Neural cell (in vitro differentiated cells): Measurements from ENCODE around the gene CAPN6. TPM values are rescaled to one million over a fixed set of nuclear protein-coding genes. Genes with fewer than 3 reads are reported as not detected.

Experiments used
- H2AFZ ChIP-seq: fragments of 200-600, 300-800 bp; sonication (generic), shearing (Covaris generic); 2 replicates; pipeline ENCODE4 v1.6.0; 2014; ENCODE audit warnings: low read depth, mild to moderate bottlenecking, antibody characterized with exemption, low read length, moderate library complexity
- H3F3A ChIP-seq: fragments of 200-600 bp; shearing (Covaris generic); 2 replicates; pipeline ENCODE4 v1.6.1; 2016; ENCODE audit warnings: mild to moderate bottlenecking, moderate library complexity, mixed read lengths, antibody characterized with exemption, low read length; ENCODE audit not compliant: insufficient read depth, poor library complexity, severe bottlenecking
- H3K27ac ChIP-seq: fragments of 200-600, 300-800 bp; sonication (generic), shearing (Covaris generic); 2 replicates; pipeline ENCODE4 v1.5.1; 2014; ENCODE audit warnings: mild to moderate bottlenecking, low read length, moderate library complexity
- H3K27me3 ChIP-seq: fragments of 300-800, 200-600 bp; sonication (generic), shearing (Covaris generic); 2 replicates; pipeline ENCODE4 v1.6.0; 2014; ENCODE audit warnings: mild to moderate bottlenecking, low read depth, low read length, moderate library complexity; ENCODE audit not compliant: insufficient read depth
- H3K36me3 ChIP-seq: fragments of 300-800, 200-600 bp; sonication (generic), shearing (Covaris generic); 2 replicates; pipeline ENCODE4 v1.5.1; 2014; ENCODE audit warnings: mild to moderate bottlenecking, antibody characterized with exemption, low read length, moderate library complexity; ENCODE audit not compliant: insufficient read depth
- H3K4me2 ChIP-seq: fragments of 300-800, 200-600 bp; sonication (generic), shearing (Covaris generic); 2 replicates; pipeline ENCODE4 v1.6.0; 2014; ENCODE audit warnings: mild to moderate bottlenecking, low read length
- H3K4me3 ChIP-seq: fragments of 300-800, 200-600 bp; sonication (generic), shearing (Covaris generic); 2 replicates; pipeline ENCODE4 v1.5.1; 2014; ENCODE audit warnings: mild to moderate bottlenecking, low read length, moderate library complexity
- H3K79me2 ChIP-seq: fragments of 200-600 bp; shearing (Covaris generic); replicated peaks from 2 replicates; pipeline ENCODE4 v1.6.0; 2014; ENCODE audit warnings: mild to moderate bottlenecking, low read length, moderate library complexity; ENCODE audit not compliant: insufficient read depth
- H3K9ac ChIP-seq: fragments of 300-800, 200-600 bp; sonication (generic), shearing (Covaris generic); 2 replicates; pipeline ENCODE4 v1.6.1; 2016; ENCODE audit warnings: mild to moderate bottlenecking, low read length, mixed read lengths
- H3K9me2 ChIP-seq: fragments of 200-600 bp; shearing (Covaris generic); 2 replicates; pipeline ENCODE4 v1.6.1; 2016; ENCODE audit warnings: mild to moderate bottlenecking, low read length, mixed read lengths; ENCODE audit not compliant: insufficient read depth
- H3K9me3 ChIP-seq: fragments of 200-600, 300-800 bp; sonication (generic), shearing (Covaris generic); 2 replicates; pipeline ENCODE4 v1.6.1; 2016; ENCODE audit warnings: mild to moderate bottlenecking, mixed run types, low read length, moderate library complexity, mixed read lengths
- H4K20me1 ChIP-seq: fragments of 200-600 bp; shearing (Covaris generic); 2 replicates; pipeline ENCODE4 v1.6.1; 2016; ENCODE audit warnings: mild to moderate bottlenecking, mixed run types; ENCODE audit not compliant: insufficient read depth
- CTCF ChIP-seq: fragments of 450-650 bp; IDR thresholded peaks from 2 replicates; pipeline ENCODE4 v1.5.1; 2014; ENCODE audit warnings: antibody characterized with exemption, mild to moderate bottlenecking, moderate library complexity; ENCODE audit not compliant: poor library complexity, severe bottlenecking
- EP300 ChIP-seq: fragments of 450-650 bp; conservative IDR thresholded peaks from 2 replicates; pipeline ENCODE4 v1.6.1; 2014; ENCODE audit warnings: antibody characterized with exemption, mild to moderate bottlenecking, moderate library complexity; ENCODE audit not compliant: poor library complexity, severe bottlenecking
- EZH2 ChIP-seq: fragments of 200-600, 300-800 bp; shearing (Covaris generic), sonication (generic); IDR thresholded peaks from 2 replicates; pipeline ENCODE4 v1.6.1; 2014; ENCODE audit warnings: antibody characterized with exemption, low read length, borderline replicate concordance, mild to moderate bottlenecking; ENCODE audit not compliant: insufficient read depth, poor library complexity, severe bottlenecking
- MXI1 ChIP-seq: fragments of 450-650 bp; conservative IDR thresholded peaks from 2 replicates; pipeline ENCODE4 v1.6.1; 2014; ENCODE audit warnings: antibody characterized with exemption, mild to moderate bottlenecking; ENCODE audit not compliant: poor library complexity, severe bottlenecking
- POLR2AphosphoS5 ChIP-seq: IDR thresholded peaks from 2 replicates; pipeline ENCODE4 v1.6.1; 2012
- REST ChIP-seq: IDR thresholded peaks from 2 replicates; pipeline ENCODE4 v1.6.1; 2012; ENCODE audit warnings: borderline replicate concordance
- SMC3 ChIP-seq: fragments of 450-650 bp; conservative IDR thresholded peaks from 2 replicates; pipeline ENCODE4 v1.6.1; 2014; ENCODE audit warnings: antibody characterized with exemption, mild to moderate bottlenecking, moderate library complexity; ENCODE audit not compliant: poor library complexity
- TAF1 ChIP-seq: IDR thresholded peaks from 2 replicates; pipeline ENCODE4 v1.6.1; 2012; ENCODE audit warnings: low read depth
- polyA plus RNA-seq: library from polyadenylated mRNA; depleted of rRNA; stranded (reverse); fragments of >200 nt; gene quantifications from 2 replicates; pipeline ENCODE4 v1.2.3, GENCODE V29; 2014

CAPN6 gene
- polyA plus RNA-seq, 1 donor from 2014 or later, result 0.46 TPM

- no peak overlapping the region for H3K4me3 ChIP-seq
- H3K9me2 ChIP-seq, result no peaks in the 10 kb centered on the region
- H4K20me1 ChIP-seq, result no peaks in the 10 kb centered on the region
- no peak overlapping the region for H2AFZ ChIP-seq
- peaks cover 6% of the 10 kb centered on the region for H3F3A ChIP-seq
- no peaks in the 10 kb centered on the region for H3K79me2 ChIP-seq
- TF ChIP-seq EZH2 (no peak), CTCF (no peak), REST (peak; percentile 91), MXI1 (no peak), POLR2AphosphoS5 (peak; percentile 42), SMC3 (no peak), EP300 (peak; percentile 97), TAF1 (no peak)
- H3K27ac ChIP-seq, result peak overlapping the region; percentile 94
- H3K9ac ChIP-seq, result peak overlapping the region; percentile 56
- H3K27me3 ChIP-seq, result no peaks in the 10 kb centered on the region
- peak overlapping the region; percentile 51 for H3K4me2 ChIP-seq
- no peaks in the 10 kb centered on the region for H3K36me3 ChIP-seq
- H3K9me3 ChIP-seq, result no peaks in the 10 kb centered on the region
These were observed 53.9 kb downstream of the CAPN6 start for GRCh38 chrX:111216293-111216801.

- Histone ChIP-seq H3K4me3 (no peak overlapping the region), H3K27me3 (no peaks in the 10 kb centered on the region), H3K4me2 (no peak overlapping the region), H3K9me2 (no peaks in the 10 kb centered on the region), H3K27ac (no peak overlapping the region), H3K9ac (no peak overlapping the region), H3K9me3 (no peaks in the 10 kb centered on the region), H3F3A (no peaks in the 10 kb centered on the region), H2AFZ (no peak overlapping the region), H3K36me3 (no peaks in the 10 kb centered on the region), H3K79me2 (no peaks in the 10 kb centered on the region), H4K20me1 (no peaks in the 10 kb centered on the region)
- TF ChIP-seq TAF1, result no peak
- no peak for TF ChIP-seq POLR2AphosphoS5
- TF ChIP-seq SMC3, result no peak
- no peak for TF ChIP-seq EZH2
- no peak for TF ChIP-seq REST
- no peak for TF ChIP-seq EP300
- TF ChIP-seq MXI1, result no peak
- no peak for TF ChIP-seq CTCF
These were observed 62.4 kb downstream of the CAPN6 start for GRCh38 chrX:111207851-111208250.
